Activated CD4-positive, alpha-beta memory T cell treated with anti-CD3 and anti-CD28 coated beads, Interleukin-2, amount 10 ng/mL, durations not matched to agents 7 days and 5 days (primary cell): Measurements from ENCODE around the gene CALN1. TPM values are rescaled to one million over a fixed set of nuclear protein-coding genes. Genes with fewer than 3 reads are reported as not detected.
"Not testable (repeated sequence)": the region's sequence is repeated elsewhere in the genome, so short reads cannot be mapped to it uniquely, and the experiment has no call there.

Experiments used
- CTCF ChIA-PET: fragments of 350-600 bp; sonication (Branson Sonifier 250); formaldehyde crosslinking; loops from one replicate; lab custom pipeline; 2021; ENCODE audit warnings: antibody characterized with exemption, inconsistent platforms; lab: Charles Lee
- POLR2A ChIA-PET: fragments of 350-600 bp; sonication (Branson Sonifier 250); formaldehyde crosslinking; loops from one replicate; lab custom pipeline; 2021; ENCODE audit warnings: antibody characterized with exemption; lab: Charles Lee
- DNase-seq: peaks from one replicate; pipeline ENCODE4 v3.0.0-alpha.2; 2020
- H3K27ac Mint-ChIP-seq: one replicate; pipeline ENCODE4 v1.8.0; 2021; ENCODE audit warnings: mild to moderate bottlenecking, mixed read lengths
- H3K27me3 Mint-ChIP-seq: one replicate; pipeline ENCODE4 v1.8.0; 2021; ENCODE audit warnings: mixed read lengths
- H3K36me3 Mint-ChIP-seq: one replicate; pipeline ENCODE4 v1.8.0; 2021; ENCODE audit warnings: low read depth, mixed read lengths
- H3K4me1 Mint-ChIP-seq: one replicate; pipeline ENCODE4 v1.8.0; 2021; ENCODE audit warnings: mixed read lengths
- H3K4me3 Mint-ChIP-seq: one replicate; pipeline ENCODE4 v1.8.0; 2021; ENCODE audit warnings: mild to moderate bottlenecking, mixed read lengths
- H3K9me3 Mint-ChIP-seq: one replicate; pipeline ENCODE4 v1.8.0; 2021; ENCODE audit warnings: mixed read lengths
- total RNA-seq, 2 experiments: library from RNA; stranded (reverse); gene quantifications; one replicate each; pipeline ENCODE4 v1.2.3, GENCODE V29; 2021

CALN1 gene
- total RNA-seq, 2 experiments from 2014 or later = not detected

GRCh38 chr7:72404743-72405142, 7.4 kb downstream of the CALN1 start:
- POLR2A ChIA-PET = no interaction called here
- H3K27ac Mint-ChIP-seq = no peak overlapping the region
- H3K4me1 Mint-ChIP-seq = no peaks in the 10 kb centered on the region
- peaks cover 14% of the 10 kb centered on the region for H3K9me3 Mint-ChIP-seq
- DNase-seq = no peak
- no peaks in the 10 kb centered on the region for H3K36me3 Mint-ChIP-seq
- CTCF ChIA-PET = no interaction called here
- no peaks in the 10 kb centered on the region for H3K27me3 Mint-ChIP-seq
- H3K4me3 Mint-ChIP-seq = no peak overlapping the region

- H3K4me3 Mint-ChIP-seq = no peak overlapping the region
- H3K36me3 Mint-ChIP-seq = no peaks in the 10 kb centered on the region
- peaks cover 18% of the 10 kb centered on the region for H3K9me3 Mint-ChIP-seq
- H3K27me3 Mint-ChIP-seq = no peaks in the 10 kb centered on the region
- DNase-seq = no peak
- no peaks in the 10 kb centered on the region for H3K4me1 Mint-ChIP-seq
- H3K27ac Mint-ChIP-seq = no peak overlapping the region
- ChIA-PET CTCF (no interaction called here), POLR2A (no interaction called here)
These were observed 8.6 kb downstream of the CALN1 start for GRCh38 chr7:72403458-72404076.

DNA sequence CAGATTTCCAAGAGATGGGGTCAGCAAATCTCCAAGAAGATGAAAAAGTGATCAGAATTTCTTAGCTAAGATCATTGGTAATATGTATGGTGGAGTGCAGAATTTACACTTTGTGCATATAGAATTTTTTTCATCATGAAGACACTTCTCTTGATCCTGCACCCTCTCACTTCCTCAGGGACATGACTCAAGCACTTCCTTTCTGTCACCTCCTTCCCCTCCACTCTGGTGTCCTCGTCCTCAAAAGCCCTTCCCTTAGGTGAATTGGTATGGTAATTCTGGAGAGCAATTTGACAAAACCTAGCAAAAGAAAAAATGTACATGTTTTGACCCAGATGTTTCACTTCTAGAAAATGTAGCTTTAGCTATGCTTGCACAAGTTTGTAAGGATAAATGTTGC, 18.1 kb downstream of the CALN1 start:
- Mint-ChIP-seq H3K36me3 (no peaks in the 10 kb centered on the region), H3K27ac (no peak overlapping the region), H3K4me1 (no peaks in the 10 kb centered on the region), H3K4me3 (no peak overlapping the region), H3K27me3 (no peaks in the 10 kb centered on the region), H3K9me3 (peaks cover 22% of the 10 kb centered on the region)
- POLR2A ChIA-PET = no interaction called here
- DNase-seq = no peak
- CTCF ChIA-PET = no interaction called here

GRCh38 chr7:72391821-72392377, 20.2 kb downstream of the CALN1 start:
- Mint-ChIP-seq H3K27ac (no peak overlapping the region), H3K4me3 (no peak overlapping the region), H3K27me3 (no peaks in the 10 kb centered on the region), H3K4me1 (no peaks in the 10 kb centered on the region), H3K36me3 (no peaks in the 10 kb centered on the region), H3K9me3 (peaks cover 21% of the 10 kb centered on the region)
- ChIA-PET POLR2A (no interaction called here), CTCF (no interaction called here)
- DNase-seq = no peak

GRCh38 chr7:72386118-72386517, 26.0 kb downstream of the CALN1 start:
- no peaks in the 10 kb centered on the region for H3K4me1 Mint-ChIP-seq
- peaks cover 14% of the 10 kb centered on the region for H3K9me3 Mint-ChIP-seq
- H3K36me3 Mint-ChIP-seq = no peaks in the 10 kb centered on the region
- H3K27me3 Mint-ChIP-seq = no peaks in the 10 kb centered on the region
- no peak overlapping the region for H3K27ac Mint-ChIP-seq
- H3K4me3 Mint-ChIP-seq = no peak overlapping the region
- DNase-seq = no peak
- POLR2A ChIA-PET = no interaction called here
- CTCF ChIA-PET = no interaction called here

DNA sequence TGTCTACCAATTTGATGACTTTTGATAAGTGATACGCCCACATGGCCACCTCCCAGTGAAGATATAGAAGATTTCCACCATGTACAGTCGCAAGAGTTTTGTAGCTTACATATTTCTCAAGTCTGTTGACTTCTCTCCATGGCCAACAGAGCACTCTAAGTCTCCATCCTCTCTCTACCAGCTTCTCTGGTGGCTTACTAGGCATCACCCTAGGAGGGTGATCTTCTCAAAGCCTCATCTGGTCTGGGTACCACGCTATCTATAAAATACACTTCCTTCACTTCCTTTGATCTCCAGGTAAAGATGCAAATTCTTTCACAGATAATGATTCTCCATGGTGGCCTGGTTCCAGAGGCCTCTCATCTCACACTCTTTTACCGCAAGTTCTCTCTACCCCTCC, 49.9 kb downstream of the CALN1 start:
- ChIA-PET CTCF (no interaction called here), POLR2A (no interaction called here)
- H3K27ac Mint-ChIP-seq = no peak overlapping the region
- H3K4me3 Mint-ChIP-seq = no peak overlapping the region
- H3K36me3 Mint-ChIP-seq = no peaks in the 10 kb centered on the region
- peaks cover 12% of the 10 kb centered on the region for H3K9me3 Mint-ChIP-seq
- no peaks in the 10 kb centered on the region for H3K27me3 Mint-ChIP-seq
- H3K4me1 Mint-ChIP-seq = no peaks in the 10 kb centered on the region
- DNase-seq = no peak

- POLR2A ChIA-PET = no interaction called here
- Mint-ChIP-seq H3K9me3 (peaks cover 4% of the 10 kb centered on the region), H3K36me3 (no peaks in the 10 kb centered on the region), H3K4me1 (no peaks in the 10 kb centered on the region), H3K27me3 (no peaks in the 10 kb centered on the region), H3K4me3 (no peak overlapping the region), H3K27ac (no peak overlapping the region)
- CTCF ChIA-PET = no interaction called here
- no peak for DNase-seq
These were observed 66.9 kb downstream of the CALN1 start for GRCh38 chr7:72345208-72345727.

DNA sequence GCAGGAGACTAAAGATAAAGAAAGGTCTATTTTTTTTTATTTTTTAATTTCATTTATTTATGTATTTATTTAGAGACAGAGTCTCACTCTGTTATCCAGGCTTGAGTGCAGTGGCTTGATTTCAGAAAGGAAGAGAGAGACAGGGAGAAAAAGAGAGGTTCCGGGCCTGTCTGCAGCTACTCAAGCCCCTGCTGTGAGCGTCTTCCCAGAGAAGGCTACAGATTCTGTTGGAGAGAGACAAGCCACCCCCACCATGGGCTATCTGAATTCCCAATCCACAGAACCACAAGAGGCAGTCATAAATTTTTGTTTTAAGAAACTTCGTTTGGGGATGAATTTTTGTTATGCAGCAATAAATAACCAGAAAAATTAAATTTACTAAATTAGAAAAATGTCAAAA, 68.1 kb downstream of the CALN1 start:
- Mint-ChIP-seq H3K36me3 (no peaks in the 10 kb centered on the region), H3K27ac (no peak overlapping the region), H3K27me3 (no peaks in the 10 kb centered on the region), H3K9me3 (peaks cover 4% of the 10 kb centered on the region), H3K4me1 (no peaks in the 10 kb centered on the region), H3K4me3 (no peak overlapping the region)
- ChIA-PET CTCF (no interaction called here), POLR2A (no interaction called here)
- DNase-seq = no peak

DNA sequence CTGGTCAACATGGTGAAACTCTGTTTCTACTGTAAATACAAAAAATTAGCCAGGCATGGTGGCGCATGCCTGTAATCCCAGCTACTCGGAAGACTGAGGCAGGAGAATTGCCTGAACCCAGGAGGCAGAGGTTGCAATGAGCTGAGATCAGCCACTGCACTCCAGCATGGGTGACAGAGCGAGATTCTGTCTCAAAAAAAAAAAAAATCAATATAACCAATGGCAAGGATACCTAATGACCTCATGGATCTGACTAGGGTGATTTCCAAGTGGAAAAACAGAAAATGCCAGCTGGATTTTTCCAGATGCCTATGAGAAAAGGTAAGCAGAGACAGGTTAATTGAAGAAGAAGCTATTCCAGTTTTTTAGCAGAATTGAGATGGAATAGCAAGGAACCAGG, 68.8 kb downstream of the CALN1 start:
- CTCF ChIA-PET, H3K36me3 Mint-ChIP-seq: not testable (repeated sequence)

DNA sequence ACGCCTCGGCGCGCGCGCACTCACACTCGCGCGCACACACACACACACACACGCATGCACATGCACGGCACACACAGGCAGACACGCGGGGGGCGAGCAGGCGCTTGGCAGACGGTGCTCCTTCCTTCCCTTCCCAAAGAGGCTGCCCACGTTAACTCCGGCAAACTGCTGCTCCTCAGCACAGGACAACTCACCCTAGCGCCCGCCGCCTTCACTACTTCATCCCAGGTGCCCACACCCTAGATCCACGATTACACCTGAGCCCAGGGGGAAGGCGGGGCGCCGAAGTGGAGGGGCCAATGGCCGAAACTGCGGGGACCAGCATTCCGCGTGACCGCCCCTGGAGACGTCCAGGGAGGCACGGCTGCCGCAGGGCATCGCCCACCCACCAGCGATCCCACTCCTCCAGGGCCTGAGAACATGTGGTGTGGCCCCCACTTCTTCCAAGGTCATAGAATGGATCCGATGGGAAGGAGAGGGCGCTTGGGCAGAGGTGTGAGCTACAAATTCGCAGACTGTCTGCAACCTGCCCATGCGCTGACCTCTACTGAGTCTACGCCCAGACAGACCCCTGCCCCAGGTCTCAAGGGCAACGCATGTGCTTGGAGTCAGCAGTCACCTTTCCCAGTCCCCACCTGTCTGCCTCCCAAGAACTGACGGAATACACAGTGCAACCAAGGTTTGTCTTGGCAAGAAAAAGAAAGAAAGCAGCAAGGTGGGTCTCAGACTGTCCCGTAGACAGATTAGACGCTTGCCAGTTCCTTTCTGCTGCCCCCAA, 74.6 kb downstream of the CALN1 start:
- H3K9me3 Mint-ChIP-seq = peaks cover 9% of the 10 kb centered on the region
- H3K4me3 Mint-ChIP-seq = no peak overlapping the region

More for the DNA sequence above, 68.8 kb downstream of the CALN1 start:
- H3K4me1 Mint-ChIP-seq, H3K27me3 Mint-ChIP-seq, POLR2A ChIA-PET, H3K4me3 Mint-ChIP-seq, H3K27ac Mint-ChIP-seq, H3K9me3 Mint-ChIP-seq, DNase-seq: not testable (repeated sequence)

GRCh38 chr7:72336632-72337389, 75.3 kb downstream of the CALN1 start:
- peaks cover 10% of the 10 kb centered on the region for H3K27me3 Mint-ChIP-seq
- ChIA-PET CTCF (no interaction called here), POLR2A (no interaction called here)
- peaks cover 13% of the 10 kb centered on the region for H3K9me3 Mint-ChIP-seq
- H3K4me1 Mint-ChIP-seq = no peaks in the 10 kb centered on the region
- peaks cover 2% of the 10 kb centered on the region for H3K36me3 Mint-ChIP-seq
- DNase-seq = no peak
- H3K4me3 Mint-ChIP-seq = no peak overlapping the region
- no peak overlapping the region for H3K27ac Mint-ChIP-seq

More for the DNA sequence above, 74.6 kb downstream of the CALN1 start:
- peaks cover 2% of the 10 kb centered on the region for H3K36me3 Mint-ChIP-seq
- H3K27ac Mint-ChIP-seq = no peak overlapping the region
- DNase-seq = no peak
- POLR2A ChIA-PET = no interaction called here
- peaks cover 10% of the 10 kb centered on the region for H3K27me3 Mint-ChIP-seq
- H3K4me1 Mint-ChIP-seq = no peaks in the 10 kb centered on the region
- CTCF ChIA-PET = no interaction called here

DNA sequence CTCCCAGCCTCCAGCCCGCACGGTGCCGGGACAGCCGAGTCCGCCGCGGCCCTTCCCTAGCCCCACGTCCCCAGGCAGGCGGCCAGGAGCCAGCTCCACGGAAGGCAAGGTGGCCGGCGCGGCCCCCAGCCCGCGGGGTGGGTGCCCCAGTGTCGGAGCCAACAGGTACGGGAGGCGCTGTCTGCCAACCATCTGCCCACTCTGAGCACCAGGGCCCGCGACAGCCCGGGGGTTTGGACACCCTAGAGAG, 75.8 kb downstream of the CALN1 start:
- no peak for DNase-seq
- peaks cover 2% of the 10 kb centered on the region for H3K36me3 Mint-ChIP-seq
- H3K4me3 Mint-ChIP-seq = no peak overlapping the region
- H3K27ac Mint-ChIP-seq = no peak overlapping the region
- ChIA-PET POLR2A (no interaction called here), CTCF (no interaction called here)
- no peaks in the 10 kb centered on the region for H3K4me1 Mint-ChIP-seq
- H3K9me3 Mint-ChIP-seq = peaks cover 12% of the 10 kb centered on the region
- H3K27me3 Mint-ChIP-seq = peaks cover 10% of the 10 kb centered on the region
